Measurements from ENCODE around the gene C4BPB.
"Not testable (repeated sequence)": the region's sequence is repeated elsewhere in the genome, so short reads cannot be mapped to it uniquely, and the experiment has no call there.

C4BPB gene, protein sequence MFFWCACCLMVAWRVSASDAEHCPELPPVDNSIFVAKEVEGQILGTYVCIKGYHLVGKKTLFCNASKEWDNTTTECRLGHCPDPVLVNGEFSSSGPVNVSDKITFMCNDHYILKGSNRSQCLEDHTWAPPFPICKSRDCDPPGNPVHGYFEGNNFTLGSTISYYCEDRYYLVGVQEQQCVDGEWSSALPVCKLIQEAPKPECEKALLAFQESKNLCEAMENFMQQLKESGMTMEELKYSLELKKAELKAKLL

GRCh38 chr1:207088701-207089626 is at the start of gene C4BPB:
TSS of gene C4BPB (plus strand) at chr1:207088860. CDS start at chr1:207089532, 672 bp downstream.
- H3K36me3 ChIP-seq (replicated peaks) = no peaks in the 10 kb centered on the region
- in situ Hi-C loops (cut with MboI; ENCODE audit: low sequenced_read_pairs) = loop anchor here (25.0 kb wide), 1 partner anchor 323 kb away; no protein-coding TSS in a partner anchor
- H3K9me3 ChIP-seq = no peaks in the 10 kb centered on the region
- peaks cover 7% of the 10 kb centered on the region for H3K4me1 ChIP-seq
- H3K4me3 ChIP-seq = no peak within 1 kb of the TSS
- H3K27me3 ChIP-seq (ENCODE audit: low read depth) = no peaks in the 10 kb centered on the region; the same call in 1 of the 2 replicates
- DNase-seq (ENCODE audit: low spot score in 2 of 2) = no peak

DNA sequence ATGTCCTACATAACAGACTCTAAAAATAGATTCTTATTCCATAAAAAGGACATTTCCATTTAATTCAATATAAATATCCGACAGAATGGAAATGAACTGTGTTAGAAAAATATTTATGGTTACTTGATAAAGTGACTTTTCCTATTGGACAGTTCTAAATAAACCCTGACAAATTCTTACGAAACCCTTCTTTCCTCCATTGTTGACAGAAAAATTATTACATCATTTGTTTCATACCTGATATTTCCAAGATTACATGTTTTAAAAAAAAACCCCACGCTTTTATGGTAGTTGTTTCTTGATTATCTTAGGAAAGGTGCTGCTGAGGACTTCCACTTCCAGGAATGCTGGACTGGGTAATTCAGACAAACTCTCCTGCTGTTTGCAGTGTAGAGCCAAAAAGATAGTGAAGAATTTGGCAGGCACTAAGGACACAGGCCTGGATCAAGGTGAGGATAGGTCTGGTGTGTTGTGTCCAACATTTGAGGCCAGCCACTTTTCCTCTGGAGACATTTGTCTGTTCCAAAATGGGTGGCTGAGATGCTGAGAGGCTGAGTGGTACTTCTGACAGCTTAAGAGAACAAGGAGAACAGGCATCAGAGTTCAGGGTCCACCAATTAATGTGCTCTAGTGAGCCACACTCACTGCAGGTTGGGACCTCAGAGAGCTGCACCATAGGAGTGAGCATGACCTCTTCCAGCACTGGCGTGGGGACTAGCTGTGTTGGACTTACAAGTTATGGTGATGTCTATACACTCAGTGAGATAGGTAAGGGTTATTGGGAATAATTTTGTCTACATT is 49.1 kb upstream of the C4BPB start:
- Histone ChIP-seq H3K4me1 (no peaks in the 10 kb centered on the region), H3K9me3 (no peaks in the 10 kb centered on the region), H3K4me3 (no peak overlapping the region), H3K36me3 (replicated peaks) (no peaks in the 10 kb centered on the region), H3K27me3 (ENCODE audit: low read depth) (peaks cover 13% of the 10 kb centered on the region)
- no peak for DNase-seq (ENCODE audit: low spot score in 2 of 2)
- in situ Hi-C loops (cut with MboI; ENCODE audit: low sequenced_read_pairs) = no loop called here

- H3K9me3 ChIP-seq = no peaks in the 10 kb centered on the region
- in situ Hi-C loops (cut with MboI; ENCODE audit: low sequenced_read_pairs) = no loop called here
- DNase-seq (ENCODE audit: low spot score in 2 of 2) = no peak
- peaks cover 10% of the 10 kb centered on the region for H3K27me3 ChIP-seq (ENCODE audit: low read depth)
- no peak overlapping the region for H3K4me3 ChIP-seq
- H3K4me1 ChIP-seq = no peaks in the 10 kb centered on the region
- H3K36me3 ChIP-seq (replicated peaks) = no peaks in the 10 kb centered on the region
Measured at GRCh38 chr1:207040181-207040533, 48.5 kb upstream of the C4BPB start.

DNA sequence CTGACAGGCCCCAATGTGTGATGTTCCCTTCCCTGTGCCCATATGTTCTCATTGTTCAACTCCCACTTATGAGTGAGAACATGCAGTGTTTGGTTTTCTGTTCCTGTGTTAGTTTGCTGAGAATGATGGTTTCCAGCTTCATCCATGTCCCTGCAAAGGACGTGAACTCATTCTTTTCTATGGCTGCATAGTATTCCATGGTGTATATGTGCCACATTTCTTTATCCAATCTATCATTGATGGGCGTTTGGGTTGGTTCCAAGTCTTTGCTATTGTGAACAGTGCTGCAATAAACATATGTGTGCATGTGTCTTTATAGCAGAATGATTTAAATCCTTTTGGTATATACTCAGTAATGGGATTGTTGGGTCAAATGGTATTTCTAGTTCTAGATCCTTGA is 47.3 kb upstream of the C4BPB start:
- H3K27me3 ChIP-seq (ENCODE audit: low read depth); DNase-seq (ENCODE audit: low spot score in 2 of 2); H3K4me1 ChIP-seq; H3K4me3 ChIP-seq; in situ Hi-C loops (cut with MboI; ENCODE audit: low sequenced_read_pairs); H3K9me3 ChIP-seq; H3K36me3 ChIP-seq (replicated peaks): not testable (repeated sequence)

GRCh38 chr1:207045453-207045852 is 43.2 kb upstream of the C4BPB start:
- Histone ChIP-seq H3K36me3 (replicated peaks) (no peaks in the 10 kb centered on the region), H3K4me1 (no peaks in the 10 kb centered on the region), H3K27me3 (ENCODE audit: low read depth) (0 out of 2 replicates have a peak, but pooled peaks cover 3% of the 10 kb centered on the region), H3K9me3 (no peaks in the 10 kb centered on the region), H3K4me3 (no peak overlapping the region)
- in situ Hi-C loops (cut with MboI; ENCODE audit: low sequenced_read_pairs) = no loop called here
- no peak for DNase-seq (ENCODE audit: low spot score in 2 of 2)

GRCh38 chr1:207047505-207047904 is 41.2 kb upstream of the C4BPB start:
- DNase-seq (ENCODE audit: low spot score in 2 of 2) = no peak
- in situ Hi-C loops (cut with MboI; ENCODE audit: low sequenced_read_pairs) = no loop called here
- no peaks in the 10 kb centered on the region for H3K9me3 ChIP-seq
- no peaks in the 10 kb centered on the region for H3K36me3 ChIP-seq (replicated peaks)
- no peaks in the 10 kb centered on the region; the same call in 1 of the 2 replicates for H3K4me1 ChIP-seq
- no peak overlapping the region for H3K4me3 ChIP-seq
- 0 out of 2 replicates have a peak, but pooled peaks cover 3% of the 10 kb centered on the region for H3K27me3 ChIP-seq (ENCODE audit: low read depth)

DNA sequence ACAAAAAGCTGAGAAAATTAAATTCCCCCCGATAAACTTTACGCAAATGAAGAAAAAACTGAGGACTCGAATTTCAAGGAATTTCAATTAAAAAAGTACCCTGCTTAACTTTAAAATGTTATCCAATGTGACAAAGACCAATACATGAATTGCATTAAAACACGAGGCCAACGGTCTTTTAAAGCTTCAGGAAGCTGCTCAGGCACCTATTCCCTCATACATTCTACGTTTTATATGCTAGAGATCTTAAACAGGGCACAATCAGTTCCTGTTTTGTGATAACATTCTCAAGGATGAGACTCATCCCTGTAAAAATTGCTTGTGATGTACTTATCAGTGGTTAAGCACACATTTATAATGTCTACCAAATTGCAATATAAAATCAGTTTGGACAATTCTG is 40.6 kb upstream of the C4BPB start:
- 0 out of 2 replicates have a peak, but pooled peaks cover 3% of the 10 kb centered on the region for H3K27me3 ChIP-seq (ENCODE audit: low read depth)
- no peaks in the 10 kb centered on the region; the same call in 1 of the 2 replicates for H3K4me1 ChIP-seq
- H3K36me3 ChIP-seq (replicated peaks) = no peaks in the 10 kb centered on the region
- H3K4me3 ChIP-seq = no peak overlapping the region
- H3K9me3 ChIP-seq = no peaks in the 10 kb centered on the region
- in situ Hi-C loops (cut with MboI; ENCODE audit: low sequenced_read_pairs) = no loop called here
- no peak for DNase-seq (ENCODE audit: low spot score in 2 of 2)

DNA sequence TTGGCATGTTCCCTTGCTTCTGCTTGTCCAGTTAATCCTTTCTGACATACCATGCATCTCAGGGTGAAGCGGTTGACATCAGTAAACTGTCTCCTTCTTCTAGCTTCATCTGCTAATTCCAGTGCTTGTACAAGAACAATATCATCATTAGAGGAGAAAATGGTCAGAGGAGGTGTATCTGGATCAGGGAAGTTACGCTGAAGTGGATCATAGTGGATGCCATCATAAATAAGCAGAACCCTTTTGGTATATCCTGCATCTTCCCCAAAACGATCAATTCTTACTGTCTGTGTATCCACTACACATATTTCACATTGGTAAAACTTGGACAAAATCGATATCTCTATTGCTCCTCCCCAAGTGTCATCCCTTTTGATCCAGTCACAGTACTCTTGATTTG is 39.6 kb upstream of the C4BPB start:
- H3K27me3 ChIP-seq (ENCODE audit: low read depth) = no peaks in the 10 kb centered on the region
- H3K36me3 ChIP-seq (replicated peaks) = no peaks in the 10 kb centered on the region
- in situ Hi-C loops (cut with MboI; ENCODE audit: low sequenced_read_pairs) = no loop called here
- no peaks in the 10 kb centered on the region for H3K9me3 ChIP-seq
- no peak for DNase-seq (ENCODE audit: low spot score in 2 of 2)
- no peaks in the 10 kb centered on the region; the same call in 1 of the 2 replicates for H3K4me1 ChIP-seq
- no peak overlapping the region for H3K4me3 ChIP-seq

DNA sequence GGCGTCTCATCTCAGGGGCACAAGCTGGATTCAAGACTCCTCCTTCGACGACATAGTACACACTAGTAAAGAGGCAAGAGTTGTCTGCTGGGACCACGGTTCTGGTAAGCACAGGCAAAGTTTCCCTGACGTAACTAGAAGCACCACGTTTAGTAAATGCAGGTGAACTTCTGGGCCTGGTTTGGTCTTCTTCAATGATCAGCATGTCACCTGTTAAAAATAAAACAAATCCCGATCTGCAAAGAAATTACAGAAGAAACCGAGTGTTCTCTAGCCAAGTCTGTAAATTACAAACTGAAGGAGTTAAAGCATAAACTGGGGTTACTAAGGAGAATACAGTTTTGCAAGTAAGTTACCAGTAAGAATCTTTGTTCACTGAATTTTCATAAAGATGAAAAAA is 39.1 kb upstream of the C4BPB start:
- Histone ChIP-seq H3K4me1 (no peaks in the 10 kb centered on the region; the same call in 1 of the 2 replicates), H3K36me3 (replicated peaks) (no peaks in the 10 kb centered on the region), H3K27me3 (ENCODE audit: low read depth) (no peaks in the 10 kb centered on the region), H3K9me3 (no peaks in the 10 kb centered on the region), H3K4me3 (no peak overlapping the region)
- in situ Hi-C loops (cut with MboI; ENCODE audit: low sequenced_read_pairs) = no loop called here
- DNase-seq (ENCODE audit: low spot score in 2 of 2) = no peak

DNA sequence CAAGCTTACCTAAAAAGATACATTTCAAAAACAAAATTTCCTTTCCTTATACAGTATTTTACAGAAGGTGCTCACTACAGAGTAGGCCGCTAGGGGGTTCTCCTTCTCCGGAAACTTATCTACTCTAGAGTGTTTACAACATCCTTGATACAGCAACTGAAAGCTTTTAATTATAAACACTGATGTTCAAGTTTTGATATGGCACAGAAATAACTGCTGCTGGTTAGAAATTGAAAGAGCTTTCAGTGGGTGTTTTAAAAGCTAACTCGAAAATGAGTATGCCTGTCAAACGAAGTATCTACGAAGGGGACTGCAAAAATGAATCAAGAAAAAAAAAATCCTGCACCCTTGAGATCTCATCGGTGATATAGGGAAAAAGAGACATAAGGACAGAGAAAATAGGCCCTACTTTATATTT is 38.7 kb upstream of the C4BPB start:
- no peaks in the 10 kb centered on the region; the same call in 1 of the 2 replicates for H3K4me1 ChIP-seq
- DNase-seq (ENCODE audit: low spot score in 2 of 2) = peak; percentile 46 to 57
- H3K36me3 ChIP-seq (replicated peaks) = no peaks in the 10 kb centered on the region
- in situ Hi-C loops (cut with MboI; ENCODE audit: low sequenced_read_pairs) = no loop called here
- H3K9me3 ChIP-seq = no peaks in the 10 kb centered on the region
- no peaks in the 10 kb centered on the region for H3K27me3 ChIP-seq (ENCODE audit: low read depth)
- H3K4me3 ChIP-seq = no peak overlapping the region

DNA sequence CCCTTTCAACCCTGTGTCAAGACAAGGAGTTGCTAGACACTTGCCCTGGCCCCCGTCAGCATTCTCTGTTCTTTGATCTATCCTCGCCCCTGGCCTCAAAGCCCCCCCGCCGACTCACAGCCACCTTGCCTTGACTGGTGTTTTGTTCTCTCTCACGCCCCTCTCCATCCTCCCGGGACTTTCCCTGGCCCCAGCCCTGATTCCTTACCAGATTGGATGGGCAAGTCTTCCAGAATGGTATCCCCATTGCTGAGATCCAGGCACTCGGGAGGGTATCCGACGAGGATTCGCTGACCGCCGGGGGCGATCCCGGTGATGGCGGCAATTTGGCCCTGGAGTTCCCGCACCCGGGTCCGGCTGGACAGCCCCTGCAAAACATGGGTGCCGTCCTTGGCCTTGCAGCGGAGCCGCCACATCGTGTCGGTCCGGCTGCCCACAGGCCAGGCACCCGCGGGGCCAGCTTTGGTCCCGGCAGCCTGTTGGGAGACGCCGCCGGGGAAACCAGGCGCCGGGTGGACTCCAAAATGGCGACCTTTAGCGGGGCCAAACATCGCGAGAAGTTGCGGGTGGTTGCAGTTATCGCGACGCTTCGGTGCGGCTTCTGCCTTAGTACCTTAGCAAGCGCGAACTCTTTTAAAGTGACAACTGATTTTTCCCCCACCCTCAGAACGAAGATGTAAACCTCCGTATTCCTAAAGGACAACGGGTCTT is 38.0 kb upstream of the C4BPB start:
- Histone ChIP-seq H3K4me1 (no peaks in the 10 kb centered on the region; the same call in 1 of the 2 replicates), H3K4me3 (no peak overlapping the region), H3K36me3 (replicated peaks) (no peaks in the 10 kb centered on the region), H3K27me3 (ENCODE audit: low read depth) (no peaks in the 10 kb centered on the region), H3K9me3 (no peaks in the 10 kb centered on the region)
- in situ Hi-C loops (cut with MboI; ENCODE audit: low sequenced_read_pairs) = no loop called here
- DNase-seq (ENCODE audit: low spot score in 2 of 2) = no peak

DNA sequence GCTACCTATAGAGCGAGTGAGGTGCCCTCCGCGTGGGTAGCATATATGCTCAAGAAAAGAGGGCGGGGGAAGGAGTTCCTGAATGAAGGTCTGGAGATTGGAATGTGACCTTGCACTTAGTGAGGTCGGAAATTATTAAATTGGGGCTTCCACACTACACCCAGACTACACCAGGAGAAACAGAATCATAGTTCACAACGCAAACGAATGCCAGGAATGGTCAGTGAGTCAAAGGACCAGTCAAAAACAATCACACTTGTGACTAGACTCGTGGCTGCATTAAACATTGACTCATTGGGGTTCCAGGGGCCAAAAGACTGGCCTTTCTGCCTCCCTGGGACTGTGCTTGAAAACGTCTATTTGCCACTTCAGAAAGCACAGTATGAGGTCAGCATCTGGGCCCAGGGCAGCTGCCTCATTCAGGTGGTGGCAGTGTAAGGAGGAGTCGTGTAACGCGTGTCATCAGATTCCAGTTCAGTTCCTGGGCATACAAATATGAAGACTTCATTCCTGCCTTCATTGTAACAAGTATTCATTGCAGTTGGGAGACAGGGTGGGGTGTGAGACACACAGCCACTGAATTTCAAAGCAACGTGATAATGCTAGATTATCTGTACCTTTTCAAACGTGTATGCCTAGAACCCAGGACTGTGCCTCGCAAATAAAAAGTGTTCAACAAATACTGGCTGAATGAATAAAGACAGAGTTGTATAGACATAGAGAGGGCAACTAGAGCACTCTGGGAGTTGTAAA is 37.3 kb upstream of the C4BPB start, which contains the start of gene YOD1:
Gene YOD1 (minus strand): TSS at position 18 of the 753 bp plus-strand sequence. CDS start 178 bp downstream, outside the sequence.
- no peaks in the 10 kb centered on the region for H3K36me3 ChIP-seq (replicated peaks)
- no peaks in the 10 kb centered on the region for H3K27me3 ChIP-seq (ENCODE audit: low read depth)
- H3K9me3 ChIP-seq = no peaks in the 10 kb centered on the region
- H3K4me1 ChIP-seq = no peaks in the 10 kb centered on the region; the same call in 1 of the 2 replicates
- H3K4me3 ChIP-seq = no peak within 1 kb of the TSS
- DNase-seq (ENCODE audit: low spot score in 2 of 2) = no peak
- in situ Hi-C loops (cut with MboI; ENCODE audit: low sequenced_read_pairs) = no loop called here
